GM12878 (cell line): ENCODE measurements around the gene WDFY4. TPM values are rescaled to one million over a fixed set of nuclear protein-coding genes. Genes with fewer than 3 reads are reported as not detected.
A peak's percentile ranks its signal among the peaks of the same experiment; 100 is the strongest.

Experiments used
- BCL11A ChIP-seq: IDR thresholded peaks from 2 replicates; pipeline ENCODE4 v1.6.1; 2011; ENCODE audit warnings: low read depth, low read length
- CBX5 ChIP-seq: sonication (generic); IDR thresholded peaks from 2 replicates; pipeline ENCODE4 v1.6.1; 2016; ENCODE audit warnings: low read depth, moderate library complexity, mild to moderate bottlenecking, inconsistent platforms
- CUX1 ChIP-seq: IDR thresholded peaks from 2 replicates; pipeline ENCODE4 v1.6.1; 2012; ENCODE audit warnings: improper control_type of control experiment, low read depth, low read length; ENCODE audit not compliant: insufficient replicate concordance
- HCFC1 ChIP-seq: fragments of 150-350 bp; IDR thresholded peaks from 2 replicates; pipeline ENCODE4 v1.6.1; 2014; ENCODE audit warnings: low read length
- MEF2B ChIP-seq: fragments of 450-650 bp; IDR thresholded peaks from 2 replicates; pipeline ENCODE4 v1.6.1; 2018; ENCODE audit warnings: mild to moderate bottlenecking, moderate library complexity; ENCODE audit not compliant: partially characterized antibody, poor library complexity, severe bottlenecking
- MLLT1 ChIP-seq: fragments of 450-650 bp; IDR thresholded peaks from 2 replicates; pipeline ENCODE4 v1.6.1; 2016; ENCODE audit warnings: mild to moderate bottlenecking
- MYB ChIP-seq: fragments of 150-350 bp; IDR thresholded peaks from 2 replicates; pipeline ENCODE4 v1.6.1; 2014; ENCODE audit warnings: mild to moderate bottlenecking, low read depth, low read length, borderline replicate concordance
- NR2F1 ChIP-seq: fragments of 450-650 bp; conservative IDR thresholded peaks from 2 replicates; pipeline ENCODE4 v1.6.1; 2017; ENCODE audit warnings: mild to moderate bottlenecking
- TCF12 ChIP-seq: IDR thresholded peaks from 2 replicates; pipeline ENCODE4 v1.6.1; 2011; ENCODE audit warnings: low read depth, mild to moderate bottlenecking, low read length
- TCF3 ChIP-seq: IDR thresholded peaks from 2 replicates; pipeline ENCODE4 v1.6.1; 2012; ENCODE audit warnings: low read depth, mild to moderate bottlenecking, low read length, borderline replicate concordance; ENCODE audit not compliant: insufficient read depth
- ZBTB33 ChIP-seq: fragments of 450-650 bp; IDR thresholded peaks from 2 replicates; pipeline ENCODE4 v1.6.1; 2017; ENCODE audit warnings: mild to moderate bottlenecking
- polyA plus RNA-seq, 11 experiments: library from polyadenylated mRNA; depleted of rRNA in 4 of 11; unstranded in 6 of 11; stranded (reverse) in 5 of 11; fragments of >200 nt; fragmentation: Nextera tagmentation in 4 of 11; fragmentation: Illumina TruSeq in 1 of 11; extraction: Ambion mirVana in 4 of 11; extraction: Trizol in 1 of 11; gene quantifications; 1 replicate in 1 of 11; 2 replicates in 10 of 11; pipeline versions ENCODE4 v1.2.1 to v1.2.3, GENCODE V29; 2011 to 2016; ENCODE audit warnings: inconsistent platforms in 2 of 11, missing spikeins in 2 of 11, low read depth in 1 of 11
- total RNA-seq, 4 experiments: library from RNA; depleted of rRNA in 3 of 4; stranded (reverse); fragments of >200 nt in 3 of 4; fragmentation: Illumina TruSeq in 1 of 4; extraction: Trizol in 1 of 4; gene quantifications; 2 replicates each; pipeline versions ENCODE4 v1.2.1 to v1.2.3, GENCODE V29; 2013 to 2021
- TF ChIP-seq, protein P1 (sequence below): fragments of 450-650 bp; formaldehyde crosslinking; IDR thresholded peaks from 2 replicates; pipeline ENCODE4 v1.4.0; 2022; ENCODE audit warnings: mild to moderate bottlenecking, moderate library complexity
- TF ChIP-seq, protein P2 (sequence below): fragments of 450-650 bp; IDR thresholded peaks from 2 replicates; pipeline ENCODE4 v1.6.1; 2017; ENCODE audit warnings: low read depth, mild to moderate bottlenecking, moderate library complexity
- TF ChIP-seq, protein P3 (sequence below): fragments of 450-650 bp; conservative IDR thresholded peaks from 2 replicates; pipeline ENCODE4 v1.6.1; 2017; ENCODE audit warnings: mild to moderate bottlenecking, moderate library complexity

WDFY4 gene
- total and polyA plus RNA-seq, 10 of the 15 experiments (the other 5 are each of a cell fraction or from before 2014, with no cell fraction given), result 13.5 to 132 (median 47.3) TPM

GRCh38 chr10:48804740-48805182 is 120.1 kb downstream of the WDFY4 start (continued):
- TF ChIP-seq, protein P1, sequence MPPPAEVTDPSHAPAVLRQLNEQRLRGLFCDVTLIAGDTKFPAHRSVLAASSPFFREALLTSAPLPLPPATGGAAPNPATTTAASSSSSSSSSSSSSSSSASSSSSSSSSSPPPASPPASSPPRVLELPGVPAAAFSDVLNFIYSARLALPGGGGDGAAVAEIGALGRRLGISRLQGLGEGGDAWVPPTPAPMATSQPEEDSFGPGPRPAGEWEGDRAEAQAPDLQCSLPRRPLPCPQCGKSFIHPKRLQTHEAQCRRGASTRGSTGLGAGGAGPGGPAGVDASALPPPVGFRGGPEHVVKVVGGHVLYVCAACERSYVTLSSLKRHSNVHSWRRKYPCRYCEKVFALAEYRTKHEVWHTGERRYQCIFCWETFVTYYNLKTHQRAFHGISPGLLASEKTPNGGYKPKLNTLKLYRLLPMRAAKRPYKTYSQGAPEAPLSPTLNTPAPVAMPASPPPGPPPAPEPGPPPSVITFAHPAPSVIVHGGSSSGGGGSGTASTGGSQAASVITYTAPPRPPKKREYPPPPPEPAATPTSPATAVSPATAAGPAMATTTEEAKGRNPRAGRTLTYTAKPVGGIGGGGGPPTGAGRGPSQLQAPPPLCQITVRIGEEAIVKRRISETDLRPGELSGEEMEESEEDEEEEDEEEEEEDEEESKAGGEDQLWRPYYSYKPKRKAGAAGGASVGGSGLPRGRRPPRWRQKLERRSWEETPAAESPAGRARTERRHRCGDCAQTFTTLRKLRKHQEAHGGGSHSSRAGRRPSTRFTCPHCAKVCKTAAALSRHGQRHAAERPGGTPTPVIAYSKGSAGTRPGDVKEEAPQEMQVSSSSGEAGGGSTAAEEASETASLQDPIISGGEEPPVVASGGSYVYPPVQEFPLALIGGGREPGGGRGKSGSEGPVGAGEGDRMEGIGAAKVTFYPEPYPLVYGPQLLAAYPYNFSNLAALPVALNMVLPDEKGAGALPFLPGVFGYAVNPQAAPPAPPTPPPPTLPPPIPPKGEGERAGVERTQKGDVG (CRISPR knock-in tag), result no peak
- no peak for TF ChIP-seq HCFC1
- TF ChIP-seq, protein P2, sequence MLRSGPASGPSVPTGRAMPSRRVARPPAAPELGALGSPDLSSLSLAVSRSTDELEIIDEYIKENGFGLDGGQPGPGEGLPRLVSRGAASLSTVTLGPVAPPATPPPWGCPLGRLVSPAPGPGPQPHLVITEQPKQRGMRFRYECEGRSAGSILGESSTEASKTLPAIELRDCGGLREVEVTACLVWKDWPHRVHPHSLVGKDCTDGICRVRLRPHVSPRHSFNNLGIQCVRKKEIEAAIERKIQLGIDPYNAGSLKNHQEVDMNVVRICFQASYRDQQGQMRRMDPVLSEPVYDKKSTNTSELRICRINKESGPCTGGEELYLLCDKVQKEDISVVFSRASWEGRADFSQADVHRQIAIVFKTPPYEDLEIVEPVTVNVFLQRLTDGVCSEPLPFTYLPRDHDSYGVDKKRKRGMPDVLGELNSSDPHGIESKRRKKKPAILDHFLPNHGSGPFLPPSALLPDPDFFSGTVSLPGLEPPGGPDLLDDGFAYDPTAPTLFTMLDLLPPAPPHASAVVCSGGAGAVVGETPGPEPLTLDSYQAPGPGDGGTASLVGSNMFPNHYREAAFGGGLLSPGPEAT, result peak; percentile 93
- no peak for TF ChIP-seq TCF12
- TF ChIP-seq, protein P3, sequence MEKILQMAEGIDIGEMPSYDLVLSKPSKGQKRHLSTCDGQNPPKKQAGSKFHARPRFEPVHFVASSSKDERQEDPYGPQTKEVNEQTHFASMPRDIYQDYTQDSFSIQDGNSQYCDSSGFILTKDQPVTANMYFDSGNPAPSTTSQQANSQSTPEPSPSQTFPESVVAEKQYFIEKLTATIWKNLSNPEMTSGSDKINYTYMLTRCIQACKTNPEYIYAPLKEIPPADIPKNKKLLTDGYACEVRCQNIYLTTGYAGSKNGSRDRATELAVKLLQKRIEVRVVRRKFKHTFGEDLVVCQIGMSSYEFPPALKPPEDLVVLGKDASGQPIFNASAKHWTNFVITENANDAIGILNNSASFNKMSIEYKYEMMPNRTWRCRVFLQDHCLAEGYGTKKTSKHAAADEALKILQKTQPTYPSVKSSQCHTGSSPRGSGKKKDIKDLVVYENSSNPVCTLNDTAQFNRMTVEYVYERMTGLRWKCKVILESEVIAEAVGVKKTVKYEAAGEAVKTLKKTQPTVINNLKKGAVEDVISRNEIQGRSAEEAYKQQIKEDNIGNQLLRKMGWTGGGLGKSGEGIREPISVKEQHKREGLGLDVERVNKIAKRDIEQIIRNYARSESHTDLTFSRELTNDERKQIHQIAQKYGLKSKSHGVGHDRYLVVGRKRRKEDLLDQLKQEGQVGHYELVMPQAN, result no peak
- no peak for TF ChIP-seq TCF3
- no peak for TF ChIP-seq CBX5
- TF ChIP-seq MEF2B, result peak; percentile 89
- peak; percentile 84 for TF ChIP-seq CUX1
- no peak for TF ChIP-seq ZBTB33
- no peak; the same call in none of the 2 replicates for TF ChIP-seq NR2F1
- TF ChIP-seq MYB, result no peak
- TF ChIP-seq BCL11A, result no peak; the same call in 1 of the 2 replicates
- peak; percentile 73 for TF ChIP-seq MLLT1
